Raji (cell line): ENCODE data around the gene CRYGB.

Source experiments
- POLR2A ChIP-seq: IDR thresholded peaks from 2 replicates; pipeline ENCODE4 v1.6.1; 2011; ENCODE audit warnings: low read depth, low read length, control low read depth; ENCODE audit not compliant: insufficient read depth

Gene CRYGB

GRCh38 chr2:208172125-208172524 is 26.2 kb upstream of the CRYGB start:
- TF ChIP-seq POLR2A, result no peak

- TF ChIP-seq POLR2A, result no peak
These were observed 19.2 kb upstream of the CRYGB start for GRCh38 chr2:208164951-208165755.

- no peak for TF ChIP-seq POLR2A
These were observed 17.5 kb upstream of the CRYGB start, which contains the start of gene CRYGA for GRCh38 chr2:208163489-208163888. Gene CRYGA, minus strand, starts transcription at chr2:208163589. Its CDS starts 33 bp downstream, at chr2:208163556.

- TF ChIP-seq POLR2A, result no peak
These were observed 10.5 kb upstream of the CRYGB start for GRCh38 chr2:208156439-208156838.

GRCh38 chr2:208153156-208153555 is 7.2 kb upstream of the CRYGB start:
- TF ChIP-seq POLR2A, result no peak

- TF ChIP-seq POLR2A, result no peak
These were observed 5.0 kb upstream of the CRYGB start for GRCh38 chr2:208150956-208151355.

GRCh38 chr2:208150094-208150493 is 4.1 kb upstream of the CRYGB start:
- no peak for TF ChIP-seq POLR2A

GRCh38 chr2:208148803-208149202 is 2.8 kb upstream of the CRYGB start:
- no peak for TF ChIP-seq POLR2A

- no peak for TF ChIP-seq POLR2A
These were observed 1.8 kb upstream of the CRYGB start for GRCh38 chr2:208147759-208148158.

- no peak for TF ChIP-seq POLR2A
These were observed 1.1 kb upstream of the CRYGB start for GRCh38 chr2:208147008-208147407.

GRCh38 chr2:208142925-208143799 is 2.8 kb downstream of the CRYGB start:
- no peak for TF ChIP-seq POLR2A

- TF ChIP-seq POLR2A, result no peak
These were observed 3.6 kb downstream of the CRYGB start for GRCh38 chr2:208142240-208142924.

GRCh38 chr2:208139447-208139846 is 6.5 kb downstream of the CRYGB start:
- no peak for TF ChIP-seq POLR2A

- TF ChIP-seq POLR2A, result no peak
These were observed 9.3 kb downstream of the CRYGB start for GRCh38 chr2:208136716-208137094.

- no peak for TF ChIP-seq POLR2A
These were observed 9.9 kb downstream of the CRYGB start for GRCh38 chr2:208135794-208136715.
